Stimulated activated CD4-positive, alpha-beta T cell treated with anti-CD3 and anti-CD28 coated beads, Interleukin-12 subunit alpha, Interleukin-12 subunit beta, amount 100 ng/mL, for 4 hours (primary cell): ENCODE measurements around the gene LRRFIP1.

ENCODE experiments used
- DNase-seq: peaks from one replicate; pipeline ENCODE4 v3.0.0-alpha.2; 2020

Gene LRRFIP1

DNA sequence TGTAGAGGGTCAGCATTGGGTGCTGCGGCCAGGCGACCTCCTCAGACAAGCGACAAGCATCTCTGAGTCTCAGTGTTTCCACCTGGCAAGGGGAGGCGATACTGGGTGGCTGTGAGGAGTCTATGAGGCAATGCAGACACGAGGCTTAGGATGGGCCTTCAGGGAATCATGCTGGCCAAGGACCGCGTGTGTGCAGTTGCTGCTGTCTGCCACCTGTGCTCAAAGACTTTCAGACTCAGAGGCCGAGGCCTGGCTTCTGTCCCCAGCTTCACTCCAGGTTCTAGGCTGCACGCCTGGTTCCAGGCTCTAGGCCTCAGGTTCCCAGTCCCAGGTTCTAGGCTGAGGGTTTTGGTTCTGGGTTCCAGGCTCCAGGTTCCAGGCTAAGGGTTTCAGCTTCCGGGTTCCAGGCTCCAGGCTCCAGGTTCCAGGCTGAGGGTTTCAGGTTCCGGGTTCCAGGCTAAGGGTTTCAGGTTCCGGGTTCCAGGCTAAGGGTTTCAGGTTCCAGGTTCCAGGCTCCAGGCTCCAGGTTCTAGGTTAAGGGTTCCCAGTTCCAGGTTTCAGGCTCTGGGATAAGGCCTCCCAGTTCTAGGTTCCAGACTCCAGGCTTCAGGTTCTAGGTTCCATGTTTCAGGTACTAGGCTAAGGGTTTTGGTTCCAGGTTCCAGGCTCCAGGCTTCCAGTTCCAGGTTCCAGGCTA is 14.8 kb downstream of the LRRFIP1 start:
- no peak for DNase-seq

- DNase-seq: no peak
These were observed 15.7 kb downstream of the LRRFIP1 start for GRCh38 chr2:237643066-237643465.

DNA sequence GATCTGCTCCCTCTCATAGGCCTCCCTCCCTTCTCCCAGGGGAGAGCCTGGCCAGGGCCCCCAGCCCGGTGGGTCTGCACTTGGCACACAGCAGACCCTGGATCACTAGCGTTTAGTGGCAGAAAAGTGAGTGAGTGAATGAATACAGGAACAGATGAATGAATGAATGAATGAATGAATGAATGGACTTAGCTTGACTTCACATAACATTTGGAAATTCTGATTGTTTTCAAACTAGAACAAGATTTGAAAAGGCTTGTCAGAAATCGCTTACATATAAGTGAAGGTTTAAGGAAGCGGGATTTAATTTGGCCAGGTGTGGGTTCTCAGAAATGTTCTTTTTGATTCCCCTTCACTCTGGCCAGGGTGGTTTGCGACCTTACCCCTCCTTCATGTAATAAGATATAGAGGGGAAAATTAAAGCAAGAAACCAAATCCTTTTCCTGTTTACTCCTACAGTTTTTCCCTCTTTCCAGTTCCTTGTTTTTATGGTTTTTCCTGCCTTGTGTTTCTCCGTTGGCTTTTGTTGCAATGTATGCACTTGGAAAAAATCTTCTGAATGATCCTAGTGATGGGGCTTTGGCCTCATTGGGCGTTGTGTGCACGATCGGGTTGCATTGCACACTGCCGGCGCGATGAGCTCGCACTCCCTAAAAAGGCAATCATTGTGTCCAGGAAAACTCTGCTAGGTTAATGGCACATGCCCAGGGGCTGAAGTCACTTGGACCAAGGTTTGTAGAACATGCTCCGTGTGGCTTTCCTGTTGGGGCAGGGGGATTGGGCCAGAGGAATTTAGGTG is 16.4 kb downstream of the LRRFIP1 start:
- no peak for DNase-seq

- DNase-seq: no peak
These were observed 17.0 kb downstream of the LRRFIP1 start for GRCh38 chr2:237644381-237644703.

DNA sequence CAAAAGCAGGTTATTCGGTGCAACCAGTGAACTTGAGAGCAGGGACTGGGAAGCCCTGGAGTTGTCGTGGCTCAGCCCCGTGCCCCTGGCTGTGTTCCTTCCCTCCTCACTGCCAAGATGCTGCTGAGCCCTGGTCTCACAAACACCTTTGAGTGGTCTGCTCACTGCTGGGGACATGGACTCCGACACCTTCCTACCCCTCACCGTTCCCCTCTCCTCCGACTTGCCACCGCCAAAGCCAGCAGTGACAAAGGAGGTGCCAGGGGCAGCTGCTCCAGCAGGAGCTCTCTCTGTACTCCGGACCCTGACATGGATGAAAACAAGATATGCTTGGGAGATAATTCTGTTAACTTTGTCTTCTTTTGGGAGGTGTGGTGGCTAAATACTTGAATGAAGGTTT is 17.9 kb downstream of the LRRFIP1 start:
- DNase-seq: no peak

DNA sequence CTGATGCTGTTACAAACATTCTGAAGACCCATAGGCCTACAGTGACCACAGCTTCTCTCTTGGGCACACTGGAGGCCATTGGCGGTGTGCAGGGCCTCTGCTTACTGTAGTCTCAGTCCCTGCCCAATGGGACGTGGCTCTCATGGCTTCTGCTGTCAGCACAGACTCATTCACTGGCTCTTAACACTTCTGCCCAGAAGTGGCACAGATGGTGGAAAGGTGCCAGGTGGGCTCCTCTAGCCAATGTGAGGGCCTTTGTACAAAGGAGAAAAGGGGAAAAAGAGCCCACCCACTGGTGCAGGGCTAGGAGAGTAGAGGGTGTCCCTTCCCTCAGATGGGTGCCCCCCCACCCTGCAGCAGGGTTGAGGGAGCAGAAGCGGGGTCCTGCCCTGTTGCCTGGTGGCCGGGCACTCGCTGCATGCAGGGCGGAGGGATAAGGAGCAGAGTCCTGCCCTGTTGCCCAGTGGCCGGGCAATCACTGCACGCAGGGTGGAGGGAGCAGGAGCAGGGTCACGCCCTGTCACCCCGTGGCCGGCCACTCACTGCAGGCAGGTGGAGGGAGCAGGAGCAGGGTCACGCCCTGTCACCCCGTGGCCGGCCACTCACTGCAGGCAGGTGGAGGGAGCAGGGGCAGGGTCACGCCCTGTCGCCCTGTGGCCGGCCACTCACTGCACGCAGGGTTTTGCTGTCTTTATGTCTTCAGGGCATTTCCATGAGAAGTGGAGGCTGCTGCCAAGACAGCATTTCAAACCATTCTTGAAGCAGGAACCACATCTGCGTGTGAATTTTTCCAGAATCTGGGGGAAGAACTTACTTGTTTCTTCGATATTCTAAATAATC is 20.0 kb downstream of the LRRFIP1 start:
- no peak for DNase-seq

DNA sequence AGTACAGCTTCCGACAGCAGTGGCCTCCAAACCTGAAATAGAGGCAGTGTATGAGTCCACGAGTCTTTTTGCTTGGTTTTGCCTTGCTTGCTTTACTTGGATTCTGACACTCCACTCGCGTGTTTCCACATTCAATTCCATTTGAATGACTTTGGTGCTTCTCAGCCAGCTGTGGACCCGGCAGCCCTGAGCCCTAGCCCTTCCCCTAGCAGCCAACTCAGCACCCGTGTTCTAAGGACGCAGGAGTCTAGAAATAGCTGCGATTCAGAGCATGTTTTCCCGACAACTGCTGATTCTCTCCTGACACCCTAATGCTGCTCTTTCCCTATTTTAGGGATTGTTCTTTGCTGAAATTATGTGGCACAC is 20.6 kb downstream of the LRRFIP1 start:
- no peak for DNase-seq

DNA sequence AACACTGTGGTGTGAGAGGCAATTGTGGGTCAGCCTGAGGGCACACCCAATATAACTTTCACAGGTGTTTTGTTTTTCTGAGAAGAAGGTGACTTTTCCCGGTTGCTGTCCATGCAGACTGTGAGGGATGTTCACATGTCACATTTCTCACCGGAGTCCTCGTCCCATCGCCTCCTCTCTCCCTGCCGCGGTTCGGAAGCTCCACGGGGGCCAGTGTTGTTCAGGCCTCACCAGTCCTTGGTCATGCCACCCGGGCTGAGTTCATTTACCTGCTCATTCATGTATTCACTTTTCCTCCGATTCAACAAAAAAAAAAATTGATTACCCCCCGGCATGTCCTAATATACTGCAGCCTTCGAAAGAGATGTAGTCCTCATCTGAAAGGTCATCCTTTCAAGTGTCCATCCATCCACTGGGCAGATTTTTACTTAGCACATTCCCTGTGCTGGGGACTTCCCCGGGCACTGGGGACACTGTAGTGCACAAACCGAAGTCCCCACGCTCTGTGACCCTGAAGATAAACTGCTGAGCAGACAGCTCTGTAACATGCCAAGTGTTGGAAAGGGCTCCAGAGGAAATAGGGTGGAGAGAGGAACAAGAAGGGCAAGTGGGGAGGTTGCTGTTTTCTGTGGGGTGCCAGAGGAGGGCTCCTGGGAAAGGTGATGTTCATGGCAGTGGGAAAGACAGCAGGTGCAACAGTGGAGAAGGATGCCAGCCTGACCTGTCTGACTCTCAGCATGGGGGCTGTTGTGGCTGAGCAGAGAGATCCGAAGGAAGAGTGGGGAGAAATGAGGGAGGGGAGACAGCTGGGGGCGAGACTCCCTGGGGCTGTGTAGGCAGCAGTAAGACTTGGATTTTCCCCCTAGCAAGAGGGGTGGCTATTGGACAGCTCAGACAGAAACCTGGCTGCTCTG is 22.4 kb downstream of the LRRFIP1 start:
- no peak for DNase-seq

DNA sequence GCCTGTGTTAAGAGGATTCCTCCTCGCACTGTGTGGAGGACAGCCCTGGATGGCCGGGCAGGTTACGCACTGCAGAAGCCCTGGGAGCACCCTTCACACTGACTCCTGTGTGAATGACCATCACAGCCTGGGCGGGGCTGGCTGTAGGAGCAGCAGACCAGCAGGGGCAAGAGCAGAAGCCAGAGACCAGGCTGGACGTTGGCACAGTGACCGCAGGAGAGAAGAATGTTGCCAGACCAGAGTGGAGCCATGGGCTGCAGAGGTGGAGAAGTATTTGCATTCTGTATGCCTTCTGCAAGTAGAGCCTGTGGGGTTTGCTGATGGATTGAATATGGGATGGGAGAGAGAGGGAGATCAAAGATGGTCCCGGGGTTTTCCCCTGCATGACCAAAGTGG is 23.1 kb downstream of the LRRFIP1 start:
- DNase-seq: no peak

DNA sequence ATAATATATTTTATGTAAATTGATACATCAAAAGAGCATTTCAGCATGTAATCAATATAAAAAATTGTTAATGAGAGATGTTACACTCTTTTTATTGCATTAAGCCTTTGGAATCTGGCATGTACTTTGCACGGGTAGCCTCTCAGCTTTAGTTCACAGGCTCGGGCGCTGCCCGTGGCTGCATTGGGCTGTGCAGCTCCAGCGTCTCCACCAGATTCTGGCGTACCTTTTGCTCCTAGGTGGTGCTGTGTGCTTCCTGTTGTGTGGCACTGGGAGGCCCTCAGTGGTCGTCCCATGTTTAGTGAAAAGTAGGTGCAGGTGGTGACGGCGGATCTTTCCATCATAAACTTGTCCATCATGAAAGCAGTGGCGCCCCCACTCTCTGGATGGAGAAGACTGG is 24.4 kb downstream of the LRRFIP1 start:
- no peak for DNase-seq

- no peak for DNase-seq
These were observed 24.8 kb downstream of the LRRFIP1 start for GRCh38 chr2:237652181-237652580.

GRCh38 chr2:237652854-237653253 is 25.5 kb downstream of the LRRFIP1 start:
- DNase-seq: no peak

- no peak for DNase-seq
These were observed 26.6 kb downstream of the LRRFIP1 start for GRCh38 chr2:237653776-237654558.

- DNase-seq: no peak
These were observed 29.7 kb downstream of the LRRFIP1 start for GRCh38 chr2:237657063-237657462.

DNA sequence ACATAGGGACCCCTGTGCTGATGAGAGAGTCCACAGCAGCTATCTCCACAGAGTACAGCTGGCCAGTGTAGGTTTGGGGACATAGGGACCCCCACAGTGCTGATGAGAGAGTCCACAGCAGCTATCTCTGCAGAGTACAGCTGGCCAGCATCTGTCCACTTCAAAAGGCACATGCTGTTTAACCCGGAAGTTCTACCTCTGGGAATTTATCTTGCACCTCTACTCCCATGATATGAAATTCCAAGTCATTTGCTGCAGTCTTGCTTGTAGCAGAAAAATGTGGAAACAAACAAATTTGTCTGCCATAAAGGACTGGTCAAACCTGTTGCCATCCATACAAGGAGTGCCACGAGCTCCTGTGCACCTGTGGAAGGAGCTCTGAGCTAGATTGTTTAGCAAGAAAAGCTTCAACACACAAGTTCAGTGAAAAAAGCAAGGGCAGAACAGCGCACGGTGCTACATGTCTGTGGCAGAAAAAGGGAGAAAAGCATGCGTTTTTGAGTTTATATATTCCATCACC is 33.1 kb downstream of the LRRFIP1 start:
- DNase-seq: no peak

DNA sequence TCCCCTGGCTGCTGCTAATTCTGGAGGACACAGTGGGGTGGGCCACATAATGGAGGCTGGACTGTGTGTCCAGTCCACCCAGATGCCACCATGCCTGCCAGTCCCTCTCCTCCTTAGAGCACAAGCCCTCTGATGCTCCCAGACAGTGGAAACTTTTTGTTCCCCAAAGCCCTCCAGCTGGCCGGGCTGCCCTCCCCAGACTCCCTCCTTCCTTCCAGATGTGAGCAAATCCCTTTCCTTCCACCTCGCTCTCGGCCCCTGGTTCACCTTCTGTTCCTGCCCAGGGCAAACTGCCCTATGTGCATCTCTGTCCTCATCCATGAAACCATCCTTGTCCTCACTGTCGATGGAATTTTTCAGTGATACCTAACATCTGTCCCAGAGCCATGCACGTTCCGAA is 33.9 kb downstream of the LRRFIP1 start:
- DNase-seq: no peak

DNA sequence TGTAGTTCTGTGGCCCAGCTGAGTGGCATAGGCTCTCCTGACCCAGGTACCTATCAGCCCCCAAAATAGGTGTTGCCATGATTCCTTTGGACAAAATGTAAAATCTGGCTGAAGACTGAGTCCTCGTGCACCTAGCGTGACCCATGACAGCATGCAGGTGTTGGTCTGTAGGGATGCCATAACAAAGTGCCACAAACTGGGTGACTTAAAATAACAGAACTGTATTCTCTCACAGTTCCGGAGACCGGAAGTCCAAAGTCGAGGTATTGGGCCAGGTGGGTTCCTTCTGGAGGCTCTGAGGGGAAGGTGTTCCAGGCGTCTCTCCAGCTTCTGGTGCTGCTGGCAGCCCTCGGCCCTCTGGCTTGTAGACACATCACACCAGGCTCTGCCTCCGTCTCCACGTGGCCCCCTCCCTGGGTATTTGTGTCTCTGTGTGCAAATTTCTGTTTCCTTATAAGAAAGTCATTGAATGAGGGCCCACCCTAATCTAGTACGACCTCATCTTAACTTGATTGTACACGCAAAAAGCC is 34.5 kb downstream of the LRRFIP1 start:
- no peak for DNase-seq

- no peak for DNase-seq
These were observed 35.3 kb downstream of the LRRFIP1 start for GRCh38 chr2:237662671-237663093.

GRCh38 chr2:237663517-237664110 is 36.2 kb downstream of the LRRFIP1 start:
- DNase-seq: no peak

DNA sequence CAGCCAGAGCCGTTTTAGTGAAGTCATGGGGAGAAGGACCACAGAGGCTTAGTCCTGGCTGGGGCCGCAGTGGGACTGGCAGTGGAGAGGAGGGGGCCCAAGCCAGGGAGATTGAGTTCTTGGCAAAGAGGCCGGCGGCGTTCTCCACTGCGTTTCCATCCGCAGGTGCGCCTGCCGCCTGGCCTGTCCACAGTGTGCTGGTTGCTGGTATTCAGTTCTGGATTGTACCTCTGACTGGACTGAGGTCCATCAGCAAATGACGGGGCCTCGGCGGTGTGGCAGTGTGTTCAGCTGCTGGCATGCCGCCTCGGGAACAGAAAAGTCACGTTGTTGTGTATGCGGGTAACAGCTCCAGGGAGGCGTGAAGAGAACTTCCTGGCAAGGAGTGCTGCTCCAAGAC is 36.8 kb downstream of the LRRFIP1 start:
- no peak for DNase-seq

DNA sequence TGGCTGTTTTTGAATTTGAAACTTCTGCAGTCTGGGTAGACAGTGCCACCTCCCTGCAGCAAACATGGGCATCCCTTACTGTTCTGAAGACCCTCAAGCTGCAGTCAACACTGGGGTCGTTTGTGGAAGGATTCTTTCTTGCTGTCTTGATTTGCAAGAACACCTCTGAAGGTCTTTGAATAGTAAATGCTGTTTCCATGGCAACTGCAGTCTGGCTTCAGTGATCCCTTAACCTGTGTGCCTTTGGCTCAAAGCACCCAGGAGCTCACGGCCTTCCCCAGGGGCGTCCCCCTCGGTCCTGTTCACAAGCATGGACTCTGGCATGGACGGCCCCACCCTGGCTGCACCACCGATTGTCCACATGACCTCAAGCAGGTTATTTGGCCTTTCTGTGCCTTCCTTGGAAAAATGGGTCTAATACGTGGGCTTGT is 38.3 kb downstream of the LRRFIP1 start:
- DNase-seq: no peak
